ENCODE results near the gene PABPC1L.
A peak's percentile ranks its signal among the peaks of the same experiment; 100 is the strongest.

The PABPC1L gene

GRCh38 chr20:44885392-44886265 is 24.2 kb upstream of the PABPC1L start, which contains the start of gene YWHAB (continued):
- TF ChIP-seq PATZ1 (tag by site-specific recombination; IDR thresholded peaks at IDR 0.05) (peak; percentile 97), ZNF335 (tag by site-specific recombination; conservative IDR thresholded peaks at IDR 0.05) (peak; percentile 93), ZNF324 (tag by site-specific recombination; IDR thresholded peaks at IDR 0.05) (peak; percentile 45; the same call in 1 of the 2 replicates), MYNN (tag by site-specific recombination; IDR thresholded peaks at IDR 0.05; ENCODE audit: borderline replicate concordance) (no peak), ZFHX2 (tag by site-specific recombination; conservative IDR thresholded peaks at IDR 0.05) (peak; percentile 100), ZNF792 (tag by site-specific recombination; IDR thresholded peaks at IDR 0.05) (no peak), ZNF398 (tag by site-specific recombination; IDR thresholded peaks at IDR 0.05) (peak; percentile 93), ZFP37 (tag by site-specific recombination; IDR thresholded peaks at IDR 0.05) (0 out of 2 replicates have a peak, but pooled peaks have one; percentile 32), TSHZ1 (tag by site-specific recombination; IDR thresholded peaks at IDR 0.05; ENCODE audit: borderline replicate concordance) (no peak), ZNF37A (tag by site-specific recombination; IDR thresholded peaks at IDR 0.05) (peak; percentile 60; the same call in 1 of the 2 replicates), ZNF112 (tag by site-specific recombination; IDR thresholded peaks at IDR 0.05) (no peak), EGR2 (tag by site-specific recombination; IDR thresholded peaks at IDR 0.05; ENCODE audit: low read depth) (peak; percentile 100), ZIC2 (tag by site-specific recombination; IDR thresholded peaks at IDR 0.05) (peak; percentile 52; the same call in 1 of the 2 replicates)

GRCh38 chr20:44886266-44886651 is 23.6 kb upstream of the PABPC1L start:
- H3K36me3 ChIP-seq (ENCODE audit: control insufficient read depth in 2 of 2, insufficient read depth in 1 of 2, low read length in 2 of 2): peaks cover 0 to 24% of the 10 kb centered on the region in 2 experiments; a peak in 1 of 3 replicates
- peak overlapping the region; percentile 99 for H3K4me3 ChIP-seq (ENCODE audit: low read depth, low read length)
- CTCF ChIA-PET: interaction anchor here (0.6 kb wide), 1 partner anchor 755 kb away, joined by 3 read pairs; no protein-coding TSS in a partner anchor
- POLR2A ChIA-PET: no interaction called here
- peaks cover 4% of the 10 kb centered on the region; the same call in 1 of the 2 replicates for H3K4me1 ChIP-seq (ENCODE audit: control insufficient read depth, insufficient read depth, low read length)
- peak overlapping the region; percentile 88 for H3K27ac ChIP-seq (ENCODE audit: extremely low read depth, low read depth, low read length)
- no peaks in the 10 kb centered on the region for H3K9me3 ChIP-seq (ENCODE audit: control insufficient read depth, insufficient read depth, low read depth, low read length)
- TF ChIP-seq PRDM10 (tag by site-specific recombination; IDR thresholded peaks at IDR 0.05) (peak; percentile 86), ZNF398 (tag by site-specific recombination; IDR thresholded peaks at IDR 0.05) (peak; percentile 52; the same call in 1 of the 2 replicates), ZNF335 (tag by site-specific recombination; conservative IDR thresholded peaks at IDR 0.05) (peak; percentile 26; the same call in 1 of the 2 replicates), ZBTB6 (tag by site-specific recombination; IDR thresholded peaks at IDR 0.05) (peak; percentile 28; the same call in 1 of the 2 replicates), ZNF600 (tag by site-specific recombination; IDR thresholded peaks at IDR 0.05) (peak; percentile 39; the same call in 1 of the 2 replicates), ZNF521 (tag by site-specific recombination; IDR thresholded peaks at IDR 0.05) (no peak), KLF16 (tag by site-specific recombination; IDR thresholded peaks at IDR 0.05) (no peak)
